ENCODE data around the gene OR52E6.

Gene OR52E6

DNA sequence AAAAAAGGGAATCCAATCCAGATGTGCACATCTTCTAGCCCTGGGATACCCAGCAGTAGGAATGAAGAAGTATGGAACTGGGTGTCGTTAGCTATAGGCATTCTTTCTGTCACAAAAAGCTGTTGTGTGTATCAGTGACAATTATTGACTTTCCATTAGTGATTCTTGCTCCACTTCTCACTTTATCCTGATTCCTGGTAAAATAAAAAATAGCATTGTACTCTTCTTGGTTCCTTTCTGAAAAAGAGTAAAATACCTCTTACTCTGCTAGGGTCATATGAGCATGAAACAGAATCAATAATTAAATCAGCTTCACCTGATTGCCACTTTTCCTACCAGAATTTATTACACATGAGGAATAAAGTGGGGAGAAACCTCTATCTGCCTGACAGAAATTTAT lies at the start of gene OR52E6:
Gene OR52E6 (minus strand): TSS at position 101 of the 400 bp plus-strand sequence. CDS start 0 bp downstream, at position 101.
- no peak for DNase-seq

DNA sequence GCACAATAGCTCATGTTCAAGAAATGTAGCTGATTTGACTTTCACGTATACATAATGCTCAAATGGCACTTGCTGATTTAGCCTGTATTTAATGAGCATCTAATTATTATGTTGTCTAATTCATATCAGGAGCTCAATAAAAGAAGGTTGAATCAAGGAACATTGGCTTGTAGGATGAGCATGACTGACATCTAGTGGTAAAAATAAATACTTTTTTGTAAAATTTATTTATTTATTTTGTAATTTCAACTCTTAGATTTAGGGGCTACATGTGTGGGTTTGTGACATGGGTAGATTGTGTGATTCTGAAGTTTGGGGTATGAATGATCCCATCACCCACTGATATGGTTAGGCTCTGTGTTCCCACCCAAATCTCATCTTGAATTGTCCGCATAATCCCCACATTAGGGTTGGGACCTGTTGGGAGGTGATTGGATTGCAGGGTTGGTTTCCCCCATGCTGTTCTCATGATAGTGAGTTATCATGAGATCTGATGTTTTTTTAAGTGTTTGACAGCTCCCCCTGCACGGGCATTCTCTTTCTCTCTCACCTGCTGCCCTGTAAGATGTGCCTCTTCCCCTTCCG lies 49.6 kb upstream of the OR52E6 start:
- no peak for DNase-seq

GRCh38 chr11:5887661-5888060 lies 46.0 kb upstream of the OR52E6 start:
- DNase-seq, result no peak

DNA sequence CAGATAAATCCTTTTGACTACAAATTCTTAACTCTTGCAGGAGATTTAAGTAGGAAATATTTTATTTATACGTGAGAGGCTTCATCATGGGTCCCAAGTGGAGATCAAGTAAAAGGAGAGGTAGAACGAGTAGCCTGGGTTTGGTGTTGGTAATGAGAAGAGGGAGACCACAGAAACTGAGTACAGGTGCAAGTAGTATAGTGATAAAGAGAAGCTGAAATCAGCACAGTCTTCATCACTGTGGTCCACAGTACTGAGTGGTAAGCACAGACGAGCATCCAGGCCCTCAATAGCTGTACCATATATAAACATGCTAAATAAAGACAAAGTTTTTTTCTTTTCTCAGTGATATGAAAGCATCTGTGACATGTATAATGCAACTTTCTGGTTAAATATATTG lies 45.5 kb upstream of the OR52E6 start:
- DNase-seq, result no peak

GRCh38 chr11:5881756-5882155 lies 40.1 kb upstream of the OR52E6 start:
- DNase-seq, result no peak

DNA sequence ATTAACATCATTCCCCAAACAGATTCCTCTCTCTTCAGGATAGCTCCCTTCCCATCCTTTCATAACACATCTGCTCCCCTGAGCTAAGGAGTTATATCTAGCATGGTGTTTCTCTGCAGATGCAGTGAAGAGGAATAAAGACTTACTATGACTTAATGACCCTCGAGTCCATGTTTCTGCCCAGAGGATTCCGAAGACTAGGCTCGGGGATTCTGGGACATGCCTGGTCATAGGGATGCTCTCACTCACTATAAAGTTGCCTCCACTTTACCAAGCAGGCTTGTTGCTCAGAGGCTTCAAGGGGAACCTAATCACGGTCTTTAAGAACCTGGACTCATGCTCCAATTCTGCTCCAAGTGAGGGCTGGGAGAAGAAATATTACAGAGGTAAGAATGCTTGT lies 38.6 kb upstream of the OR52E6 start, which contains the start of gene OR52E4:
Gene OR52E4 (plus strand): TSS at position 301 of the 400 bp plus-strand sequence. CDS start 3,664 bp downstream, outside the sequence.
- no peak for DNase-seq

- no peak for DNase-seq
Measured at GRCh38 chr11:5878564-5878963, 36.9 kb upstream of the OR52E6 start.

GRCh38 chr11:5865826-5866225 lies 24.1 kb upstream of the OR52E6 start:
- DNase-seq, result no peak

DNA sequence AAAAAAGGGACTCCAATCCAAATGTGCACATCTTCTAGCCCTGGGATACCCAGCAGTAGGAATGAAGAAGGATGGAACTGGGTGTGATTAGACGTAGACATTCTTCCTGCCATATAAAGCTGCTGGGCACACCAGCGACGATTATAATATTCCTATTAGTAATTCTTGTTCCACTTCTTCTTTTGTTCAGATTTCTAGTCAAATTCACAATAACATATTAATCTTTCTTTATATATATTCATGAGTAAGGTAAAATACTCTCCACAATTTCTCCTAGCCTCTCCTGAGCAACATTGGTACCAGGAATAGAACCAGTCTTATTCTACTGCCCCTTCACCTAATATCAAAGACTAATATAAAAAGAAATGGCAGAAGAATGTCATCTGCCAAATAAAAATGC lies 15.9 kb upstream of the OR52E6 start, which contains the start of gene OR52E8:
Gene OR52E8 (minus strand): TSS at position 101 of the 400 bp plus-strand sequence. CDS start 0 bp downstream, at position 101.
- DNase-seq, result no peak

DNA sequence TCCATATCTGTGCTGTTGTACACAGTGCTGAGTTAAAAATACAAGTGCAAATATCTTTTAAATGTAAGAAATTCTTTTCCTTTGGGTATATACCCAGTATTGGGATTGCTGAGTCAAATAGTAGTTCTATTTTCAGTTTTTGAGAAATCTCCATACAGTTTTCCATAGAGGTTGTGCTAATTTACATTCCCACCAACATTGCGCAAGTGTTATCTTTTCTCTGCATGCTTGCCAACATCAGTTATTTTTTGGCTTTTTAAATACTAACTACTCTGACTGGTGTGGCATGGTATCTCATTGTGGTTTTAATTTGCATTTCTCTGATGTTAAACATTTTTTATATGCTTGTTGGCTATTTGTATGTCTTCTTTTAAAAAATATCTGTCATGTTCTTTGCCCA lies 9.3 kb upstream of the OR52E6 start:
- no peak for DNase-seq

- DNase-seq, result no peak
Measured at GRCh38 chr11:5847711-5848110, 6.0 kb upstream of the OR52E6 start.

DNA sequence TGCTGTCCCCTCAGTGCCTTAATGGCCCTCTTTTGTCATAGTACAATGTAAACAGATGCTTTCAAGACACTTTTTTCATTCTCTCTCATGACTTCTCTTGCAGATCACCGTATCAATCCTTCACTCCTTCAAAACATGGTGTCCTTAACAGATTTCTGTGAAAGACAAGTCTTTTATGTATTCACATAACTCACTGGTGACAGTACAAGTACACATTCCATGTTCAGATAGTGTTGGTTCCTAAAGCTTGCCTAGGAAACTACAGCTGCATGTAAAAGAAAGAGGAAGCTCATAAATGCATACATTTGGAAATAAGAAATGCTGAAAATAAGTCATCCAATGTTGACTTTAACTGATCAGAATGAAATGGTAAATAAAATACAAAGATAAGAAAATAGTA lies 5.0 kb upstream of the OR52E6 start:
- DNase-seq, result no peak

GRCh38 chr11:5837695-5838094 lies 4.0 kb downstream of the OR52E6 start:
- DNase-seq, result no peak

- DNase-seq, result no peak
Measured at GRCh38 chr11:5833446-5833845, 8.3 kb downstream of the OR52E6 start.

- no peak for DNase-seq
Measured at GRCh38 chr11:5831196-5831829, 10.4 kb downstream of the OR52E6 start.

DNA sequence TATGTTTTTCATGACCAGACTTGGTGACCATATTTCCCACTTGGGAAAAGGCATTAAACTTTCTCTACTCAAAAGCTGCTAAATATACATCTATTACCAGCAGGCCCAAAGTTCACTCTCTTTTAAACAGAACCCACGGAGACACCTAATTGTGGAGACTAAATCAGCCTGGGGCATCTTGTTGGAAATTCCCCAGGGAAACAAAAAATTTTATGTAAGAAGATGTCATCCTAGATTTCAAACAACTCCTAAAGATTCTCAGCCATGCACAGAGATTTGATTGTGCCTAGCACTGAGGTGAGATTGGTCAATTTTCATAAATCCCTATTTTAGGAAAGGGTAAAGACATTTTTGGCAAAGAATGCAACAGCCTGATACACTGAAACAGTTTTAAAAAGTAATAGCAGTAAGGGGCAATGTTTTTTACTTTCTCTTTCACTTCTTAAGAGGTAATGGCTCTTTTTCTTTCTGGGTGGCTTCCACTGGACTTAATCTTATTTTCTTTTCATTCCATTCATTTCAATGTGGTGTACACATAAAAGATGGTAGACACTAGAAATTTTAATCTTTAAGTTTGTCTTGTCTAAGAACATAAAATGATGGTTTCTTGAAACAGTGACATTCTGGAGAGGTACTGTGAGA lies 23.3 kb downstream of the OR52E6 start:
- no peak for DNase-seq

DNA sequence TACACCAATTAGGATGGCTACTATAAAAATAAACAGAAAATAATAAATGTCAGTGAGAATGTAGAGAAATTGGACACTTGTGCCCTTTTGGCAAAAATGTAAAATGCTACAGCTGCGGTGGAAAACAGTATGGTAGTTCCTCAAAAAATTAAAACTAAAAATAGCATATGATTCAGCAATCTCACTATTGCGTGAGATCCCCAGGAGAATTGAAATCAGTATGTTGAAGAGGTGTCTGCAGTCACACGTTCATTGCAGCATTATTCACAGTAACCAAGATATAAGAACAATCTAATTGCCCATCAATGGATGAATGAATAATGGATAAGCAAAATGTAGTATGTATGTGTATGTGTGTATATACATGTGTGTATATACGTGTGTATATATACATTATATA lies 26.2 kb downstream of the OR52E6 start:
- DNase-seq, result no peak

GRCh38 chr11:5809905-5810795 lies 31.5 kb downstream of the OR52E6 start:
- DNase-seq, result no peak

- DNase-seq, result no peak
Measured at GRCh38 chr11:5809122-5809519, 32.6 kb downstream of the OR52E6 start.

- peak; percentile 61 for DNase-seq
Measured at GRCh38 chr11:5808500-5809121, 33.1 kb downstream of the OR52E6 start, which contains the start of gene OR52N2. TSS of gene OR52N2 (plus strand) at chr11:5808924. CDS start at chr11:5820336, 11,412 bp downstream.

- no peak for DNase-seq
Measured at GRCh38 chr11:5807580-5807979, 34.1 kb downstream of the OR52E6 start.

- DNase-seq, result no peak
Measured at GRCh38 chr11:5803982-5804381, 37.7 kb downstream of the OR52E6 start.

DNA sequence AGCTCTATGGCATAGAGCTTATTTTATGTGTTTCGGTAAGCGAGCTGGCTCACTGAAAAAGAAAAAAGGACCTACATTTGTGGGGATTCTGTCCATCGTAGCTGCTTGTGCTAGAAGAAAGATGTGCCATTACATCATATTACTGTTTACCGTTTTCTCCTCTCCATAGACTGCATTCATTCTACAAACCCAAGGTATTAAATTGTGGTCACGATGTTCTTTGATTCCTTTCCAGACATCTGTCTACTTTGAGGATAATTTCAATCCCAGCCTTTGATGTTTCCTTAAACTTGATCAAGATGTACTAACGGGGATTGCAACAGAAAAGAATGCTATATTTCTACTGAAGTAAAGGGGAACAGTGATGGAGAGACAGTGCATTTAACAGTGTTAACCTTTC lies 45.2 kb downstream of the OR52E6 start:
- no peak for DNase-seq

All from stimulated activated CD4-positive, alpha-beta T cell treated with anti-CD3 and anti-CD28 coated beads, Interleukin-4, amount 100 ng/mL, for 1 hour (primary cell).